H1 (cell line): ENCODE data around the gene PALM. TPM values are rescaled to one million over a fixed set of nuclear protein-coding genes. Genes with fewer than 3 reads are reported as not detected.

Experiments
- BACH1 ChIP-seq: IDR thresholded peaks from 2 replicates; pipeline ENCODE4 v1.6.1; 2012; ENCODE audit warnings: low read length, improper control_type of control experiment
- CEBPB ChIP-seq: IDR thresholded peaks from 2 replicates; pipeline ENCODE4 v1.6.1; 2012; ENCODE audit warnings: low read depth, low read length
- CHD7 ChIP-seq: fragments of 300-600 bp; sonication (generic); IDR thresholded peaks from 2 replicates; pipeline ENCODE4 v1.7.1; 2012; ENCODE audit warnings: low read length, moderate library complexity, mild to moderate bottlenecking, inconsistent platforms; ENCODE audit not compliant: insufficient replicate concordance
- CTBP2 ChIP-seq: IDR thresholded peaks from 2 replicates; pipeline ENCODE4 v1.7.0; 2011; ENCODE audit warnings: borderline replicate concordance, mild to moderate bottlenecking, moderate library complexity, mixed read lengths, low read length; ENCODE audit not compliant: insufficient read depth, insufficient read length
- JUN ChIP-seq: IDR thresholded peaks from 2 replicates; pipeline ENCODE4 v1.6.1; 2011; ENCODE audit warnings: low read depth, mild to moderate bottlenecking, improper control_type of control experiment, low read length
- KDM4A ChIP-seq: IDR thresholded peaks from one replicate; pipeline ENCODE4 v1.7.1; 2012; ENCODE audit warnings: low read depth, mild to moderate bottlenecking, moderate library complexity, low read length, inconsistent platforms; ENCODE audit not compliant: severe bottlenecking
- MAX ChIP-seq: IDR thresholded peaks from 2 replicates; pipeline ENCODE4 v1.6.1; 2012; ENCODE audit warnings: inconsistent platforms
- POLR2A ChIP-seq, 2 experiments: IDR thresholded peaks; 1 replicate in 1 of 2; 2 replicates in 1 of 2; pipeline ENCODE4 v1.6.1; 2011; ENCODE audit warnings: low read depth in 2 of 2, low read length in 2 of 2, mild to moderate bottlenecking in 2 of 2; ENCODE audit errors: control extremely low read depth in 1 of 2
- TBP ChIP-seq: IDR thresholded peaks from 2 replicates; pipeline ENCODE4 v1.6.1; 2011; ENCODE audit warnings: low read depth, low read length, improper control_type of control experiment
- TCF12 ChIP-seq: IDR thresholded peaks from 2 replicates; pipeline ENCODE4 v1.6.1; 2011; ENCODE audit warnings: low read depth, mild to moderate bottlenecking, low read length
- YY1 ChIP-seq: IDR thresholded peaks from 2 replicates; pipeline ENCODE4 v1.6.1; 2011; ENCODE audit warnings: low read depth, mild to moderate bottlenecking, low read length
- polyA plus RNA-seq, 7 experiments: library from polyadenylated mRNA; depleted of rRNA in 3 of 7; stranded (reverse) in 5 of 7; unstranded in 2 of 7; fragments of >200 nt in 5 of 7; fragments of 200-250 nt in 2 of 7; gene quantifications; 1 replicate in 5 of 7; 2 replicates in 1 of 7; 4 replicates in 1 of 7; pipeline versions ENCODE4 v1.2.1 to v1.2.3, GENCODE V29; 2011 to 2013; ENCODE audit warnings: missing spikeins in 2 of 7, mixed read lengths in 2 of 7
- total RNA-seq: library from RNA; stranded (reverse); fragmentation: NEBNext Ultra II Directional; extraction: Animal tissue kit (Norgen Biotek cat#: 25700); gene quantifications from 2 replicates; pipeline ENCODE4 v1.2.1, GENCODE V29; 2021

PALM gene
- total and polyA plus RNA-seq, 2 of the 8 experiments (the other 6 are each of a cell fraction or from before 2014, with no cell fraction given), result 5.7 to 16.5 TPM

- TF ChIP-seq CHD7 (no peak), JUN (no peak), TBP (no peak), CEBPB (no peak), MAX (peak; percentile 71; the same call in 1 of the 2 replicates), TCF12 (no peak), CTBP2 (no peak), POLR2A (IDR thresholded peaks at IDR 0.05; ENCODE audit: control extremely low read depth in 1 of 2, low read depth in 2 of 2, low read length in 2 of 2) (no peak; a peak in 1 of 3 replicates), YY1 (no peak; the same call in 1 of the 2 replicates), BACH1 (peak; percentile 79), KDM4A (peak; percentile 34)
Measured at GRCh38 chr19:662962-663681, 45.6 kb upstream of the PALM start, which contains the start of gene RNF126 (continued).
